Neural cell (in vitro differentiated cells): ENCODE results near the gene PRR4. TPM values are rescaled to one million over a fixed set of nuclear protein-coding genes. Genes with fewer than 3 reads are reported as not detected.

Experiments
- H2AFZ ChIP-seq: fragments of 200-600, 300-800 bp; sonication (generic), shearing (Covaris generic); 2 replicates; pipeline ENCODE4 v1.6.0; 2014; ENCODE audit warnings: low read depth, mild to moderate bottlenecking, antibody characterized with exemption, low read length, moderate library complexity
- H3F3A ChIP-seq: fragments of 200-600 bp; shearing (Covaris generic); 2 replicates; pipeline ENCODE4 v1.6.1; 2016; ENCODE audit warnings: mild to moderate bottlenecking, moderate library complexity, mixed read lengths, antibody characterized with exemption, low read length; ENCODE audit not compliant: insufficient read depth, poor library complexity, severe bottlenecking
- H3K27ac ChIP-seq: fragments of 200-600, 300-800 bp; sonication (generic), shearing (Covaris generic); 2 replicates; pipeline ENCODE4 v1.5.1; 2014; ENCODE audit warnings: mild to moderate bottlenecking, low read length, moderate library complexity
- H3K27me3 ChIP-seq: fragments of 300-800, 200-600 bp; sonication (generic), shearing (Covaris generic); 2 replicates; pipeline ENCODE4 v1.6.0; 2014; ENCODE audit warnings: mild to moderate bottlenecking, low read depth, low read length, moderate library complexity; ENCODE audit not compliant: insufficient read depth
- H3K36me3 ChIP-seq: fragments of 300-800, 200-600 bp; sonication (generic), shearing (Covaris generic); 2 replicates; pipeline ENCODE4 v1.5.1; 2014; ENCODE audit warnings: mild to moderate bottlenecking, antibody characterized with exemption, low read length, moderate library complexity; ENCODE audit not compliant: insufficient read depth
- H3K4me2 ChIP-seq: fragments of 300-800, 200-600 bp; sonication (generic), shearing (Covaris generic); 2 replicates; pipeline ENCODE4 v1.6.0; 2014; ENCODE audit warnings: mild to moderate bottlenecking, low read length
- H3K4me3 ChIP-seq: fragments of 300-800, 200-600 bp; sonication (generic), shearing (Covaris generic); 2 replicates; pipeline ENCODE4 v1.5.1; 2014; ENCODE audit warnings: mild to moderate bottlenecking, low read length, moderate library complexity
- H3K79me2 ChIP-seq: fragments of 200-600 bp; shearing (Covaris generic); replicated peaks from 2 replicates; pipeline ENCODE4 v1.6.0; 2014; ENCODE audit warnings: mild to moderate bottlenecking, low read length, moderate library complexity; ENCODE audit not compliant: insufficient read depth
- H3K9ac ChIP-seq: fragments of 300-800, 200-600 bp; sonication (generic), shearing (Covaris generic); 2 replicates; pipeline ENCODE4 v1.6.1; 2016; ENCODE audit warnings: mild to moderate bottlenecking, low read length, mixed read lengths
- H3K9me2 ChIP-seq: fragments of 200-600 bp; shearing (Covaris generic); 2 replicates; pipeline ENCODE4 v1.6.1; 2016; ENCODE audit warnings: mild to moderate bottlenecking, low read length, mixed read lengths; ENCODE audit not compliant: insufficient read depth
- H3K9me3 ChIP-seq: fragments of 200-600, 300-800 bp; sonication (generic), shearing (Covaris generic); 2 replicates; pipeline ENCODE4 v1.6.1; 2016; ENCODE audit warnings: mild to moderate bottlenecking, mixed run types, low read length, moderate library complexity, mixed read lengths
- H4K20me1 ChIP-seq: fragments of 200-600 bp; shearing (Covaris generic); 2 replicates; pipeline ENCODE4 v1.6.1; 2016; ENCODE audit warnings: mild to moderate bottlenecking, mixed run types; ENCODE audit not compliant: insufficient read depth
- CTCF ChIP-seq: fragments of 450-650 bp; IDR thresholded peaks from 2 replicates; pipeline ENCODE4 v1.5.1; 2014; ENCODE audit warnings: antibody characterized with exemption, mild to moderate bottlenecking, moderate library complexity; ENCODE audit not compliant: poor library complexity, severe bottlenecking
- EP300 ChIP-seq: fragments of 450-650 bp; conservative IDR thresholded peaks from 2 replicates; pipeline ENCODE4 v1.6.1; 2014; ENCODE audit warnings: antibody characterized with exemption, mild to moderate bottlenecking, moderate library complexity; ENCODE audit not compliant: poor library complexity, severe bottlenecking
- EZH2 ChIP-seq: fragments of 200-600, 300-800 bp; shearing (Covaris generic), sonication (generic); IDR thresholded peaks from 2 replicates; pipeline ENCODE4 v1.6.1; 2014; ENCODE audit warnings: antibody characterized with exemption, low read length, borderline replicate concordance, mild to moderate bottlenecking; ENCODE audit not compliant: insufficient read depth, poor library complexity, severe bottlenecking
- MXI1 ChIP-seq: fragments of 450-650 bp; conservative IDR thresholded peaks from 2 replicates; pipeline ENCODE4 v1.6.1; 2014; ENCODE audit warnings: antibody characterized with exemption, mild to moderate bottlenecking; ENCODE audit not compliant: poor library complexity, severe bottlenecking
- POLR2AphosphoS5 ChIP-seq: IDR thresholded peaks from 2 replicates; pipeline ENCODE4 v1.6.1; 2012
- RAD21 ChIP-seq: fragments of 450-650 bp; conservative IDR thresholded peaks from 2 replicates; pipeline ENCODE4 v1.6.1; 2014; ENCODE audit warnings: antibody characterized with exemption, mild to moderate bottlenecking, moderate library complexity
- REST ChIP-seq: IDR thresholded peaks from 2 replicates; pipeline ENCODE4 v1.6.1; 2012; ENCODE audit warnings: borderline replicate concordance
- SMC3 ChIP-seq: fragments of 450-650 bp; conservative IDR thresholded peaks from 2 replicates; pipeline ENCODE4 v1.6.1; 2014; ENCODE audit warnings: antibody characterized with exemption, mild to moderate bottlenecking, moderate library complexity; ENCODE audit not compliant: poor library complexity
- TAF1 ChIP-seq: IDR thresholded peaks from 2 replicates; pipeline ENCODE4 v1.6.1; 2012; ENCODE audit warnings: low read depth
- polyA plus RNA-seq: library from polyadenylated mRNA; depleted of rRNA; stranded (reverse); fragments of >200 nt; gene quantifications from 2 replicates; pipeline ENCODE4 v1.2.3, GENCODE V29; 2014

Gene PRR4
- polyA plus RNA-seq, 1 donor from 2014 or later: 5.0 TPM

- Histone ChIP-seq H4K20me1 (no peaks in the 10 kb centered on the region), H3K27ac (no peak within 1 kb of the TSS), H2AFZ (no peak within 1 kb of the TSS), H3K4me3 (no peak within 1 kb of the TSS), H3K9ac (no peak within 1 kb of the TSS), H3K9me3 (no peaks in the 10 kb centered on the region), H3K36me3 (no peaks in the 10 kb centered on the region), H3K79me2 (no peaks in the 10 kb centered on the region), H3K9me2 (no peaks in the 10 kb centered on the region), H3F3A (no peaks in the 10 kb centered on the region), H3K27me3 (no peaks in the 10 kb centered on the region), H3K4me2 (no peak within 1 kb of the TSS)
- no peak for TF ChIP-seq RAD21
Measured at GRCh38 chr12:10807186-10807585, 42.1 kb downstream of the PRR4 start, which contains the start of gene TAS2R8. Gene TAS2R8, minus strand, starts transcription at chr12:10807286. Its CDS starts 306 bp downstream, at chr12:10806980.

GRCh38 chr12:10802587-10802986, 46.7 kb downstream of the PRR4 start, which contains the start of gene TAS2R7:
Gene TAS2R7, minus strand, starts transcription at chr12:10802627. Its CDS starts 57 bp downstream, at chr12:10802570.
- TF ChIP-seq REST: no peak
- no peak for TF ChIP-seq TAF1
- no peak for TF ChIP-seq EP300
- TF ChIP-seq EZH2: no peak
- no peak for TF ChIP-seq RAD21
- TF ChIP-seq MXI1: no peak
- no peak for TF ChIP-seq SMC3
- TF ChIP-seq CTCF: no peak
- TF ChIP-seq POLR2AphosphoS5: no peak
- no peaks in the 10 kb centered on the region for H4K20me1 ChIP-seq
- H3K79me2 ChIP-seq: no peaks in the 10 kb centered on the region
- no peaks in the 10 kb centered on the region for H3K9me2 ChIP-seq
- no peaks in the 10 kb centered on the region for H3K9me3 ChIP-seq
- H2AFZ ChIP-seq: no peak within 1 kb of the TSS
- no peak within 1 kb of the TSS for H3K4me2 ChIP-seq
- H3K4me3 ChIP-seq: no peak within 1 kb of the TSS
- H3K9ac ChIP-seq: no peak within 1 kb of the TSS
- H3K36me3 ChIP-seq: no peaks in the 10 kb centered on the region
- no peaks in the 10 kb centered on the region for H3F3A ChIP-seq
- no peak within 1 kb of the TSS for H3K27ac ChIP-seq
- H3K27me3 ChIP-seq: no peaks in the 10 kb centered on the region

- H3K36me3 ChIP-seq: no peaks in the 10 kb centered on the region
- H3K4me2 ChIP-seq: no peak overlapping the region
- H3F3A ChIP-seq: no peaks in the 10 kb centered on the region
- no peak overlapping the region for H3K4me3 ChIP-seq
- no peak overlapping the region for H3K27ac ChIP-seq
- no peaks in the 10 kb centered on the region for H3K27me3 ChIP-seq
- no peaks in the 10 kb centered on the region for H4K20me1 ChIP-seq
- H3K9me3 ChIP-seq: no peaks in the 10 kb centered on the region
- H3K9ac ChIP-seq: no peak overlapping the region
- no peaks in the 10 kb centered on the region for H3K9me2 ChIP-seq
- no peak overlapping the region for H2AFZ ChIP-seq
- TF ChIP-seq EP300: no peak
- no peak for TF ChIP-seq TAF1
- no peak for TF ChIP-seq CTCF
- no peak for TF ChIP-seq SMC3
- TF ChIP-seq MXI1: no peak
- TF ChIP-seq RAD21: no peak
- TF ChIP-seq REST: no peak
- no peak for TF ChIP-seq POLR2AphosphoS5
- no peak for TF ChIP-seq EZH2
- no peaks in the 10 kb centered on the region for H3K79me2 ChIP-seq
Measured at GRCh38 chr12:10801741-10802140, 47.5 kb downstream of the PRR4 start.
